ENCODE results near the gene TEX44.
A peak's percentile ranks its signal among the peaks of the same experiment; 100 is the strongest.

TEX44 gene

DNA sequence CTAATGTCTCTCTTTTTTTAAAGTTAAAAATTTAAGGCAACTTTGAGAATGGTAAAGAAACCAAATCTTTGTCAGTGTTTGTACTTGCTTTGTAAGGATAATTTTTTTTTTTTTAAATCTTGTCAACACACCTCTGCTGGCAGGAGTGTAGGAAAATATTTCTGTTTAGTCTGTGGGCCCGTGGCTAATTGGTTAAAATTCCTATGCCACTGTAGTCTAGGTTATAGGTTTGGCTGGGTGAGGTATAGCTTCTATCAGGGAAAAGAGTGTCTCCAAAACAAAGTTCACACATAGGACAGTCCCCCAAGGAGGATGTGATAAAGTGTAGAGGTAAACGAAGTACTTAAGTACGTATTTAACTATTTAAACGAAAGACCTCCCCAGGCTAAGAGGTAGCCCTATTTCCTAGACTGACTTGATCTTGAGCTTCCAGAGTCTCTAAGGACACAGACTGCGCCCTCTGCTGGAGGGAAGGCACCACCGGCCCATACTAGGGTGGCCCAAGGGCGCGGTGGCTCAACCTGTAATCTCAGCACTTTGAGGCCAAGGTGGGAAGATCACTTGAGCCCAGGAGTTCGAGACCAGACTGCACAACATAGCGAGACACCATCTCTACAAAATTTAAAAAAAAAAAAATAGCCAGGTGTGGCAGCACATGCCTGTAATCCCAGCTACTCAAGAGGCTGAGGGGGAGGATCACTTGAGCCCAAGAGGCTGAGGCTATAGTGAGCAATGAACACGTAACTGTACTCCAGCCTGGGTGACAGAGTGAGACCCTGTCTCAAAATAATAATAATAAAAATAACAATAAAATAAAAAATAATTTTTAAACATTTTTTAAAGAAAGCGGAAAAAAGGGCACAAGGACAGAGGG is 8.9 kb downstream of the TEX44 start:
- DNase-seq (ENCODE audit: low read depth) = no peak
- TF ChIP-seq, protein P1, sequence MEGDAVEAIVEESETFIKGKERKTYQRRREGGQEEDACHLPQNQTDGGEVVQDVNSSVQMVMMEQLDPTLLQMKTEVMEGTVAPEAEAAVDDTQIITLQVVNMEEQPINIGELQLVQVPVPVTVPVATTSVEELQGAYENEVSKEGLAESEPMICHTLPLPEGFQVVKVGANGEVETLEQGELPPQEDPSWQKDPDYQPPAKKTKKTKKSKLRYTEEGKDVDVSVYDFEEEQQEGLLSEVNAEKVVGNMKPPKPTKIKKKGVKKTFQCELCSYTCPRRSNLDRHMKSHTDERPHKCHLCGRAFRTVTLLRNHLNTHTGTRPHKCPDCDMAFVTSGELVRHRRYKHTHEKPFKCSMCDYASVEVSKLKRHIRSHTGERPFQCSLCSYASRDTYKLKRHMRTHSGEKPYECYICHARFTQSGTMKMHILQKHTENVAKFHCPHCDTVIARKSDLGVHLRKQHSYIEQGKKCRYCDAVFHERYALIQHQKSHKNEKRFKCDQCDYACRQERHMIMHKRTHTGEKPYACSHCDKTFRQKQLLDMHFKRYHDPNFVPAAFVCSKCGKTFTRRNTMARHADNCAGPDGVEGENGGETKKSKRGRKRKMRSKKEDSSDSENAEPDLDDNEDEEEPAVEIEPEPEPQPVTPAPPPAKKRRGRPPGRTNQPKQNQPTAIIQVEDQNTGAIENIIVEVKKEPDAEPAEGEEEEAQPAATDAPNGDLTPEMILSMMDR (IDR thresholded peaks at IDR 0.05; ENCODE audit: control insufficient read depth, extremely low read depth, insufficient read depth) = peak; percentile 74
- no peak overlapping the region for H3K4me3 ChIP-seq (ENCODE audit: low read depth, low read length)

DNA sequence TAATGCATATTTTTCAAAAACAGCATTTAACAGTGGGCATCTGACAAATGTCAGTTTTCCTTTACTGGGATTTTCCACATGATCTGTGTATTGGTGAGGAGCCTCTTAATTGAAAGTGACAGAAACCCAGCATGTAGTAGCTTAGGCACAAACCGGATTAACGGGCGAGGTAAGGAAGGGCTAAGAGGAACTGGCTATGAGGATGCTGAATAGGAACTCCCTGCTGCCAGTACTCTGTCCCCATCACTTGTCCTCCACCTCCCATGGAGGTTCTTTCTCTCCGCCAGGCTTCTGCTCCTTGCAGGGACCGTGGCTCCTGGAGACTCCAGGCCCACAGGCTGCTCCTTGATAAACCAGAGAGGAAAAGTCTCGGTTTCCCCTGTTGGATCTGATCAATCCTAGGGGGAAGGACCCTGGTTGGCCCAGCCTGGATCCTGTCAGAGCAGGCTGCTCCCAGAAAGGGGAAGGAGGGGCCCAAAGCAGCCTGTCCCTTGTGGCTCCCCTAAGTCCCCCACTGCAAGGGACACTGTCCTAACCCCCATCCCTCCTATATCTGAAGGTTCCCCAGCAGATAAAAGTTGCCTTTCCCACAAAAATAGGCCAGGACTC is 10.3 kb downstream of the TEX44 start:
- H3K4me3 ChIP-seq (ENCODE audit: low read depth, low read length) = no peak overlapping the region
- DNase-seq (ENCODE audit: low read depth) = no peak
- TF ChIP-seq, protein P1 (IDR thresholded peaks at IDR 0.05; ENCODE audit: control insufficient read depth, extremely low read depth, insufficient read depth) = no peak

- TF ChIP-seq, protein P1 (IDR thresholded peaks at IDR 0.05; ENCODE audit: control insufficient read depth, extremely low read depth, insufficient read depth) = no peak
- H3K4me3 ChIP-seq (ENCODE audit: low read depth, low read length) = peak overlapping the region; percentile 54
- DNase-seq (ENCODE audit: low read depth) = no peak
Measured at GRCh38 chr2:231604101-231604684, 11.5 kb downstream of the TEX44 start.

- peak; percentile 82 for DNase-seq (ENCODE audit: low read depth)
- H3K4me3 ChIP-seq (ENCODE audit: low read depth, low read length) = peak overlapping the region; percentile 48
- TF ChIP-seq, protein P1 (IDR thresholded peaks at IDR 0.05; ENCODE audit: control insufficient read depth, extremely low read depth, insufficient read depth) = no peak
Measured at GRCh38 chr2:231604685-231605606, 12.3 kb downstream of the TEX44 start.

DNA sequence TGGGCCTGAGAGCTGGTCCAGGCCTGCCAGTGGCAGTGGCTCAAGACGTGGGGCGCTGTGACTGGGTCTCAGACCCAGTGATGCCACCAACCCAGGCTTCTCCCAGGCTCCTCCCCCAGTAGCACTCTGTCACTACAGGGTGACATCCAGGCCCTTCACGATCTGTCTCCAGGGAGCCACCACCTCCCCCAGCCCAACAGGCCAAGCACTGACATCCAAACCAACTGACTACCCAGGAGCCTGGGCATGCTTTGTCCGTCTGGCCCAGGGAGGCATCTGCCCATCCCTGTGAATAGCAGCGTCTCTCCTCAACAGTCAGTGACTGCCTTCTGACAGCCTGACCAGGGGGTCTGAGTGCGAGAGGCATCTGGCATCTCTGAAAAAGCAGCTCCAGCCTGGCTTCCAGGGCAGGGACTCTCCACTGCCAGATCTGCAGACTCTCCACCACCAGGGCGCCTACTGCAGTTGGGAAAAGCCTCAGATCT is 13.0 kb downstream of the TEX44 start:
- H3K4me3 ChIP-seq (ENCODE audit: low read depth, low read length) = no peak overlapping the region
- DNase-seq (ENCODE audit: low read depth) = no peak
- TF ChIP-seq, protein P1 (IDR thresholded peaks at IDR 0.05; ENCODE audit: control insufficient read depth, extremely low read depth, insufficient read depth) = no peak

GRCh38 chr2:231606941-231607340 is 14.3 kb downstream of the TEX44 start:
- TF ChIP-seq, protein P1 (IDR thresholded peaks at IDR 0.05; ENCODE audit: control insufficient read depth, extremely low read depth, insufficient read depth) = no peak
- DNase-seq (ENCODE audit: low read depth) = no peak
- no peak overlapping the region for H3K4me3 ChIP-seq (ENCODE audit: low read depth, low read length)

All from LNCaP clone FGC (cell line).